GM18873 (cell line): ENCODE data around the gene CISD1.
"Not testable (repeated sequence)": the region's sequence is repeated elsewhere in the genome, so short reads cannot be mapped to it uniquely, and the experiment has no call there.

Experiments
- ATAC-seq: cut with Tn5 transposase; IDR thresholded peaks from one replicate; pipeline ENCODE4 v1.9.1; 2021; ENCODE audit warnings: mild to moderate bottlenecking, moderate library complexity, moderate number of reproducible peaks; ENCODE audit not compliant: unreplicated experiment, low FRiP score

CISD1 gene

DNA sequence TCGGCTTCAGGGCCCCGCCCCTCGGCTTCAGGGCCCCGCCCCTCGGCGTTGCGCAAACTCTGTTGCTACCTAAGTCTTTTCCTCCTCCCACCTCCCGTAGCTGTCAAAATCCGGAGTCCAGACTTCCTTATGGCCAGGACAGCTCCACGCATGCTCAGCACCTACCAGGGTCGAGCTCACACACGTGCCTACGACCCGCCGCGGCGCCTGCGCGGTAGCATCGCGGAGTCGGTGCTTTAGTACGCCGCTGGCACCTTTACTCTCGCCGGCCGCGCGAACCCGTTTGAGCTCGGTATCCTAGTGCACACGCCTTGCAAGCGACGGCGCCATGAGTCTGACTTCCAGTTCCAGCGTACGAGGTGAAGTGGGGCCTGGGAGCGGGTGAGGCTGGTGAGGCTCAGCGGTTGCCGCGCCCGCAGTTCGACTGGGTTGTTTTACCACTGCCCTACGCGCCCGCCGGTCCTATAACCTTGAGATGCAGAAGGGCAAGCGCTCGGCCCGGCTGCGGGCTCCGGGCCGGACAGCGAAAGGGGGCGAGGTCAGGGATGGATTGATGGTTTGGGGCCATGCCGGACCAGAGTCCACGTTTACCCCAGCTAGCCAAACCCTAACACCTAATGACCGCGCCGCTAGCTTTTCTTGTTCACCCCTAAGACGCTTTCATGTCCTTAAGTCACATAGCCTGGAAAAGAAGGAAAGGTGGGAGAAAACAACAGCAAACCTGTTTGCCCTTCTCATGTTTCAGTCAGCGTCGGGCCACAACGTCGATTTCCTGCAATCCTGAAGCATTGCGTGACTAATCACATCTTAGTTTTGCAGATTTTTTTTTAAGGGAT is at the start of gene CISD1:
TSS of gene CISD1 (plus strand) at position 217 of the 836 bp plus-strand sequence. CDS start at position 329, 112 bp downstream.
- ATAC-seq: peak; percentile 72

DNA sequence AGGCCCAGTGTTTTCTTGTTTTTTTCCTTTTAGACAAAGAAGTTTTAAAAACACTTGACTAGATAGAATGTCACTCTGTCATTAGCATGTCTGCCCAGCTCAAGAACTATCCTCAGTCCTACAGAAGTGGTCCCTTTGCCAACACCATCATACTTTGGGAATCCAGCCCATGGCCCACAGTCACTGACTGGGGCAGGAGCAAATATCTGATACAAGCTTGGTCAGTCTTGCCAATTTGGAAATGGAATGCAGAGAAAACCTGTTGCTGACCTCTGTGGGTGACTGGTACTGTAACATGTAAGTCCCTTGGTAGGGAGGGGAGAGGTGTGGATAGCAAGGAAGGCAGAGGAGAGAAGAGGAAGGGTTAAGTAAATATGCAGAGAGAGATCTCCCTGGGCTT is 49.1 kb upstream of the CISD1 start:
- ATAC-seq: no peak

GRCh38 chr10:58220769-58221451 is 48.1 kb upstream of the CISD1 start:
- no peak for ATAC-seq

DNA sequence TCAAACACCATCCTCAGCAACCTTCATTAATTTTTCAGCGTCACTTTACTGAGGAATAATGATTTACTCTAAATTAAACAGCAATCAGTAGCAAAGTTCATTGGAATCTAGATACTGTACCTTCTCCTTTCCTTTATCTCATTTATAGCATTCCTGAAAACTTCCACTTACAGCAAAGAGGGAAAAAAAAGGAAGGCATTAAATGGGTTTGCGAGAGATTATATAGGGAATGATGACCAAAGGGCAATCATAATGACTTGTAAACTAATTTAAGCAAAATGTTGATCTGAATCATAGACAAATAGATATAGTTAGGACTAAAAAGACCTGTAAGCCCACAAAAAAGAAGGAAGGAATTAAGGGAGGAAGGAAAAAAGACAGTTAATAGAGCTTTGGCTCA is 43.3 kb upstream of the CISD1 start:
- no peak for ATAC-seq

GRCh38 chr10:58229856-58230255 is 39.1 kb upstream of the CISD1 start:
- not testable (repeated sequence) for ATAC-seq

GRCh38 chr10:58237014-58237834 is 31.7 kb upstream of the CISD1 start:
- ATAC-seq: no peak

DNA sequence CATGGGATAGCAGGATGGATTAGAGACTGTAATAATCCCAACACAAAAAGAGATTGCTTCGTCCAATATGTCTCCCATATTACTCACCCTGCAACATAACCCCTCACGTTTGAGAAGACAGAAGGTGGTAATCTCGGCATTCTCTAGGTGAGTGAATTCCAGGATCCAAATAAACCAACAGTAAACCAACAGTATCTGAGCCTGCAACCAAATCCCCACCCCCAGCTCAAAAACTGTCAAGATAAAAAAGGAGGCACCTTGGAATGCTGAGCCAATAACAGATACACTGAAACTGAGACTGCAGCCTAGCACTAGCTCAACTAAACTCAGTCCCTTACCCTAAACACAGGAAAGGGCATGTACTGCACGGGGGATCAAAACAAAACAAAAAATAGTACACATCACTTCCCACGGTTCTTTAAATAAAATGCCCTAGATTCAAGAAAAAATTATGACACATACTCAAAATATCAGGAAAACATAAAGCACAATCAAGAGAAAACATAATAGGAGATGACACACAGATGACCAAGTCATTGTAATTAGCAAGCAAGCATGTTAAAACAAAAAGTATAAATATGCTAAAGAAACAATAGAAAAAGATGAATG is 29.3 kb upstream of the CISD1 start:
- no peak for ATAC-seq

- no peak for ATAC-seq
Observed at GRCh38 chr10:58240531-58240930, 28.4 kb upstream of the CISD1 start.

DNA sequence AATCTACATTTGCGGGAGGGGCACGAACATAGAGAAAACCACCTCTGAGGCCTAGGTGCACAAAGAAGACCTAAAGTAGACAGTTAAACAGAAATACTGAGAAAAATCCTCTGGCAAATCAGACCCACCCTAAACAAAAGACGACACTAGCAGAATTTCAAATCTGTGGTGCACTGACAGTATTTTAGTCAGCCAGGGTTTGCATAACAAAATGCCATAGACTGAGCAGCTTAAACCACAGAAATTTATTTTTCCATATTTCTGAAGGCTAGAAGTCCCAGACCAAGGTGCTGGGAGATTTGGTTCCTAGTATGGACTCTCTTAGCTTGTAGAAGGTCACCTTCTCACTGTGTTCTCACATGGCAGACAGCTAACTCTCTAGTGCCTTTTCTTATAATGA is 27.6 kb upstream of the CISD1 start:
- no peak for ATAC-seq

- no peak for ATAC-seq
Observed at GRCh38 chr10:58243269-58243668, 25.7 kb upstream of the CISD1 start.

DNA sequence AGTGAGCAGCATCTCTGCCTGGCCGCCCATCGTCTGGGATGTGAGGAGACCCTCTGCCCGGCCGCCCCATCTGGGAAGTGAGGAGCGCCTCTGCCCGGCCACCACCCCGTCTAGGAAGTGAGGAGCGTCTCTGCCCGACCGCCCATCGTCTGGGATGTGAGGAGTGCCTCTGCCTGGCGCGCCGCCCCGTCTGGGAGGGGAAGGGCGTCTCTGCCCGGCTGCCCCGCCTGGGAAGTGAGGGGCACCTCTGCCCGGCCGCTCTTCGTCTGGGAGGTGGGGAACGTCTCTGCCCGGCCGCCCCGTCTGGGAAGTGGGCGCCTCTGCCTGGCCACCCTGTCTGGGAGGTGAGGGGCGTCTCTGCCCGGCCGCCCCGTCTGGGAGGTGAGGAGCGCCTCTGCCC is 25.2 kb upstream of the CISD1 start:
- ATAC-seq: not testable (repeated sequence)

- ATAC-seq: not testable (repeated sequence)
Observed at GRCh38 chr10:58244242-58244641, 24.7 kb upstream of the CISD1 start.

GRCh38 chr10:58244666-58245065 is 24.3 kb upstream of the CISD1 start:
- ATAC-seq: not testable (repeated sequence)

GRCh38 chr10:58253184-58253583 is 15.8 kb upstream of the CISD1 start:
- ATAC-seq: no peak

DNA sequence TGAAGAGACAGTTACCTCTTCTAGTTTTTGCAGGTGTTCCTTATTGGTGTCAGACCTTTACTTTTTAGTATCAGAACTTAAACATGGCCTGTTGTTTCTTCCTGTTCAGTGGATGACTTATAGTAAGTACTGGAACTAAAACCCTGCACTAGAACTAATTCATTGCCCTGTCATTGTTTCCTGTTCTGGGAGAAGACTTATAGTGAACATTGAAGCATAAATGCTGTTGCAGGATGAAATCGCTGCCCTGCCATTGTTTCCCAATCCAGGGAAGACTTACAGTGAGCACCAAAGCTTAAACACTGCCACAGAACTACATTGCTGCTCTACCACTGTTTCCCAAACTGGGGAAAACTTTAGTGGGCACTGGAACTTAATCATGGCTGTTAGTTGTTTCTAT is 14.3 kb upstream of the CISD1 start:
- ATAC-seq: no peak

DNA sequence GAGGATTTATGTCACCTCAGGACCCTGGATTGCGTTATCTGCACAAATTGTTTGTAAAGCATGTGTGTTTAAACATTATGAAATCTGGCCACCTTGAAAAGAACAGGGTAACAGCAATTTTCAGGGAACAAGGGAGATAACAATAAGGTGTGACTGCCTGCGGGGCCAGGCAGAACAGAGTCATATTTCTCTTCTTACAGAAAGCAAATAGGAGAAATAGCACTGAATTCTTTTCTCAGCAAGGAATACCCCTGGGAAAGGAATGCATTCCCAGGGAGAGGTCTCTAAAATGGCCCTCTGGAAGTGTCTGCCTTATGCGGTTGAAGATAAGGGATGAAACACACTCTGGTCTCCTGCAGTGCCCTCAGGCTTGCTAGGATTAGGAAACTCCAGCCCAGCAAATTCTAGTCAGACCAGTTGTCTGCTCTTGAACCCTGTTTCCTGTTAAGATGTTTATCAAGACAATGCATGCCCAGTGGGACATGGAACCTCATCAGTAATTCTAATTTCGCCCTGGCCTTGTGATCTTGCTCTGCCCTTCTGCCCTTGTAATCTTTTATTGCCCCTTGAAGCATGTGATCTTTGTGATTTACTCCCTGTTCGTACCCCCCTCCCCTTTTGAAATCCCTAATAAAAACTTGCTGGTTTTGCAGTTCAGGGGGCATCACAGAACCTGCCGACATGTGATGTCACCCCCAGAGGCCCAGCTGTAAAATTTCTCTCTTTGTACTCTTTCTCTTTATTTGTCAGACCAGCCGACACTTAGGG is 12.8 kb upstream of the CISD1 start:
- ATAC-seq: not testable (repeated sequence)

DNA sequence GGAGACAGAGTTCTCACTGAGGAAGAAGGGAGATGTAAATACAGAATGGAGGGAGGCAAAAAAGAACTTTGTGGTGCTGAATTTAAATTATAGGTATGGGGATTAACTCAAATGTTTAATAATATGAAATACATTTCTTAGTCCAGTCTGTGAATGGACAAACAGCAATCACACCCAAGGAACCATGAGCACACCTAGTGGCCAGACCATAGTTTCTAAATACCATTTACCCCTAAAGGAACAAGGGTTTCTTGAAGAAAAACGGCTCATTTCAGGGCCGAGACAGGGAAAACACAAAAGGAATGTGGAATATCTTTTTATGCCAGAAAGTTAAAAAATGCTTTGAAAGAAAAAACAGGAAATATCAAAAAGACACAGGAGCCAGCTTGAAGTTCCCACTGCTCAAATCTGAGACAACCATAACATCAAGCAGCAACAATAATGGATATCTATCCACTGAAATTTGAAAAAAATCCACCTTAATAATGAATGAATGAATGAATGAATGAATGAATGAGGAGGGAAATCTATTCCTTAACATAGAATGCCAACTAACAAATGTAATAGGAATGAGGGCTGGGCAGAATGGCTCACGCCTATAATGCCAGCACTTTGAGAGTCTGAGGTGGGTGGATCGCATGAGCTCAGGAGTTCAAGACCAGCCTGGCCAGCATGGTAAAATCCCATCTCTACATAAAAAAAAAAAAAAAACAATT is 9.8 kb upstream of the CISD1 start:
- no peak for ATAC-seq

DNA sequence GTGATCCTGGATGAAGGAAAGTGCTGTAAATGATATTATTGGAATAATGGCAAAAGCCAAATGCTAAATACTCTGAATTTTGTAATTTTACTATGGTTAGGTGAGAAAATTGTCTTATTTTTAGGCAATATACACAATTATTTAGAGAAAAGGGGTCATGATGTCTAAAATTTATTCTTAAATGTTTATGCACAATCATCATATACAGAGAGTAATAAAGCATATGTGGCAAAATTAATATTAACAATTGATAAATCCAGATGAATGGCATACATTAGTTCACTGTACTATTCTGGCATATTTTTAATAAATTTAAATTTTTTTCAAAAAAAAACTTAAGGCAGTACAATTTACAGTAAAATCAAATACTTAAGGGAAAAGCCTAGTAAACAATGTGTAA is 8.6 kb upstream of the CISD1 start:
- ATAC-seq: no peak

DNA sequence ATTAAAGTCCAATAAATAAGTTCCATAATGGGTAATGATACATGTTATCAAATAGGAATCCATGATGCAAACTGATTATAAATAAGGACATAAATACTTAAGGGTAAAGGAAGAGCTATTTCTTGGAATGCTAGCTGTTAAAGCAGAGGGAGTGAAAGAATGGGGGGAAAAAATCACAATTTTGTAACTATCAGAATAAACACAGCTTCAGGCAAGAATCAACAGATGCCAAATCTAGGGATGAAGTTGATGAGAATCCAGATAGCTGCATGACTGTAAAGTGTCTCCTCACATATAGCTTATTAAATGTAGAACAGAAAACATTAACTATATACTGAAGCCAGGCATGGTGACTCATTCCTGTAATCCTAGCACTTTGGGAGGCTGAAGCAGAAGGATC is 6.2 kb upstream of the CISD1 start:
- ATAC-seq: no peak
